Heart left ventricle (tissue), 13 donors: ENCODE results near the gene FBXO48.

Experiments used
- CTCF ChIP-seq, 12 donors: fragments of 200-600 bp; sonication (generic) in 4 of 12; IDR thresholded peaks; one replicate each; pipeline versions ENCODE4 v1.5.0 to v1.8.0; 2018 to 2022; ENCODE audit warnings: antibody characterized with exemption in 12 of 12, mild to moderate bottlenecking in 5 of 12
- POLR2A ChIP-seq, 2 donors: fragments of 450-650 bp; IDR thresholded peaks; one replicate each; pipeline ENCODE4 v1.6.1; 2017; ENCODE audit warnings: antibody characterized with exemption in 2 of 2, mild to moderate bottlenecking in 2 of 2, moderate library complexity in 2 of 2
- donor health status: ischemic (EF 13 %, LVEDD 7.1; RV severe dilation, severe dysfunction).
- donor health status: DM: no; HTN: yes; CAD: no.
- donor health status: DM: no; HTN: no; CAD: no.
- donor health status: ischemic (EF 25% LVEDD 6.9; RV normal size, moderate dysfunction).
- donor health status: ischemic (EF 25% LVEDD 5.7; RV mildly dilated, moderate dysfunction).
- donor health status: ischemic (EF 35%, LVEDD 5.7; RV mildly dilated, moderate dysfunction).
- donor health status: nonischemic (EF 11% LVEDD 7.7; RV severe dilation, severe dysfunction).
- donor health status: DM: yes; HTN: yes; CAD: no.
- donor health status: PGD.
- donor health status: ischemic (EF 29% LVEDD 5.4; RV normal size, mild dysfunction).
- donor health status: nonischemic (EF 23%, LVEDD 6.1; RV moderate dilation, normal function).

GRCh38 chr2:68483011-68483410, 15.9 kb upstream of the FBXO48 start:
- TF ChIP-seq CTCF (IDR thresholded peaks at IDR 0.05) (no peak), POLR2A (IDR thresholded peaks at IDR 0.05) (no peak)
